ENCODE results near the gene HTR1E.
"Not testable (repeated sequence)": the region's sequence is repeated elsewhere in the genome, so short reads cannot be mapped to it uniquely, and the experiment has no call there.

The HTR1E gene

DNA sequence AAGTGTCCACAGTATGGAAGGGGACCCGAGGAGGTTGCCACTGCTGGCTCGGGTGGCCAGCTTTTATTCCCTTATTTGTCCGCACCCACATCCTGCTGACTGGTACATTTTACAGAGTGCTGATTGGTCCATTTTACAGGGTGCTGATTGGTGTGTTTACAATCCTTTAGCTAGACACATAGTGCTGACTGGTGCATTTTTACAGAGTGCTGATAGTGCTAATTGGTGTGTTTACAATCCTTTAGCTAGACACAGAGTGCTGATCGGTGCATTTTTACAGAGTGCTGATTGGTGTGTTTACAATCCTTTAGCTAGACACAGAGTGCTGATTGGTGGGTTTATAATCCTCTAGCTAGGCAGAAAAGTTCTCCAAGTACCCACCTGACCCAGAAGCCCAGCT is 65.1 kb downstream of the HTR1E start:
- H2AK5ac ChIP-seq (ENCODE audit: low read depth, low read length); H3K27me3 ChIP-seq (ENCODE audit: control insufficient read depth in 3 of 3, insufficient read depth in 3 of 3, low read depth in 1 of 3, low read length in 3 of 3); H3K4ac ChIP-seq (ENCODE audit: low read length); H4K8ac ChIP-seq (ENCODE audit: low read depth, low read length); H2BK12ac ChIP-seq (ENCODE audit: low read length); H3K23ac ChIP-seq (ENCODE audit: low read depth, low read length, poor library complexity); DNase-seq (ENCODE audit: low spot score); H3K36me3 ChIP-seq (replicated peaks in 1 of 2; ENCODE audit: control insufficient read depth in 2 of 2, insufficient read depth in 2 of 2, low read length in 2 of 2); H3K4me1 ChIP-seq (ENCODE audit: control insufficient read depth in 2 of 2, insufficient read depth in 1 of 2, low read depth in 1 of 2, low read length in 2 of 2); H3K18ac ChIP-seq (ENCODE audit: low read length); H2AFZ ChIP-seq (ENCODE audit: low read length); H3K4me3 ChIP-seq (ENCODE audit: low read length in 2 of 2); H3K79me1 ChIP-seq (ENCODE audit: low read depth, low read length); H2BK15ac ChIP-seq (ENCODE audit: low read length); H3K27ac ChIP-seq (replicated peaks; ENCODE audit: low read length); H2BK120ac ChIP-seq (ENCODE audit: low read depth, low read length); H3K9ac ChIP-seq (ENCODE audit: low read depth, low read length, poor library complexity); H3K4me2 ChIP-seq (ENCODE audit: insufficient read depth, low read length, poor library complexity, severe bottlenecking); H2BK5ac ChIP-seq (ENCODE audit: low read length); H4K91ac ChIP-seq (ENCODE audit: low read depth, low read length, poor library complexity); H3K9me3 ChIP-seq (replicated peaks in 1 of 2; ENCODE audit: control insufficient read depth in 2 of 2, insufficient read depth in 1 of 2, low read depth in 1 of 2, low read length in 2 of 2); H3K14ac ChIP-seq (ENCODE audit: low read length): not testable (repeated sequence)
- no CpG with 5 or more reads among the region's 4 CpGs for WGBS, 2 donors (ENCODE audit: extremely low coverage in 2 of 2, insufficient read length in 2 of 2, insufficient replicate concordance in 1 of 2)

- not testable (repeated sequence) for H2BK15ac ChIP-seq (ENCODE audit: low read length); H3K23ac ChIP-seq (ENCODE audit: low read depth, low read length, poor library complexity); H3K9me3 ChIP-seq (replicated peaks in 1 of 2; ENCODE audit: control insufficient read depth in 2 of 2, insufficient read depth in 1 of 2, low read depth in 1 of 2, low read length in 2 of 2); H3K18ac ChIP-seq (ENCODE audit: low read length); DNase-seq (ENCODE audit: low spot score); H4K8ac ChIP-seq (ENCODE audit: low read depth, low read length); H2AK5ac ChIP-seq (ENCODE audit: low read depth, low read length); H3K27me3 ChIP-seq (ENCODE audit: control insufficient read depth in 3 of 3, insufficient read depth in 3 of 3, low read depth in 1 of 3, low read length in 3 of 3); H2BK12ac ChIP-seq (ENCODE audit: low read length); H2BK5ac ChIP-seq (ENCODE audit: low read length); H3K36me3 ChIP-seq (replicated peaks in 1 of 2; ENCODE audit: control insufficient read depth in 2 of 2, insufficient read depth in 2 of 2, low read length in 2 of 2); H3K4me1 ChIP-seq (ENCODE audit: control insufficient read depth in 2 of 2, insufficient read depth in 1 of 2, low read depth in 1 of 2, low read length in 2 of 2); H2AFZ ChIP-seq (ENCODE audit: low read length); H3K79me1 ChIP-seq (ENCODE audit: low read depth, low read length); H3K27ac ChIP-seq (replicated peaks; ENCODE audit: low read length); H3K14ac ChIP-seq (ENCODE audit: low read length); H2BK120ac ChIP-seq (ENCODE audit: low read depth, low read length); H4K91ac ChIP-seq (ENCODE audit: low read depth, low read length, poor library complexity); H3K4me2 ChIP-seq (ENCODE audit: insufficient read depth, low read length, poor library complexity, severe bottlenecking); H3K9ac ChIP-seq (ENCODE audit: low read depth, low read length, poor library complexity); H3K4me3 ChIP-seq (ENCODE audit: low read length in 2 of 2); H3K4ac ChIP-seq (ENCODE audit: low read length)
- no CpG with 5 or more reads among the region's 2 CpGs for WGBS, 2 donors (ENCODE audit: extremely low coverage in 2 of 2, insufficient read length in 2 of 2, insufficient replicate concordance in 1 of 2)
Measured at GRCh38 chr6:87006541-87006940, 69.2 kb downstream of the HTR1E start.

DNA sequence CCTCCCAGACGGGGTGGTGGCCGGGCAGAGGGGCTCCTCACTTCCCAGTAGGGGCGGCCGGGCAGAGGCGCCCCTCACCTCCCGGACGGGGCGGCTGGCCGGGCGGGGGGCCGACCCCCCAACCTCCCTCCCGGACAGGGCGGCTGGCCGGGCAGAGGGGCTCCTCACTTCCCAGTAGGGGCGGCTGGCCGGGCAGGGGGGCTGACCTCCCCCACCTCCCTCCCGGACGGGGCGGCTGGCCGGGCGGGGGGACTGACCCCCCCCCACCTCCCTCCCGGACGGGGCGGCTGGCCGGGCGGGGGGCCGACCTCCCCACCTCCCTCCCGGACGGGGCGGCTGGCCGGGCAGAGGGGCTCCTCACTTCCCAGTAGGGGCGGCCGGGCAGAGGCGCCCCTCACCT is 72.3 kb downstream of the HTR1E start:
- not testable (repeated sequence) for H2AFZ ChIP-seq (ENCODE audit: low read length); H2BK120ac ChIP-seq (ENCODE audit: low read depth, low read length); DNase-seq (ENCODE audit: low spot score); H3K36me3 ChIP-seq (replicated peaks in 1 of 2; ENCODE audit: control insufficient read depth in 2 of 2, insufficient read depth in 2 of 2, low read length in 2 of 2); H3K4me3 ChIP-seq (ENCODE audit: low read length in 2 of 2); H3K4ac ChIP-seq (ENCODE audit: low read length); H3K79me1 ChIP-seq (ENCODE audit: low read depth, low read length); H3K18ac ChIP-seq (ENCODE audit: low read length); H2BK15ac ChIP-seq (ENCODE audit: low read length); H3K27ac ChIP-seq (replicated peaks; ENCODE audit: low read length); H2AK5ac ChIP-seq (ENCODE audit: low read depth, low read length); H2BK5ac ChIP-seq (ENCODE audit: low read length); H3K27me3 ChIP-seq (ENCODE audit: control insufficient read depth in 3 of 3, insufficient read depth in 3 of 3, low read depth in 1 of 3, low read length in 3 of 3); H4K91ac ChIP-seq (ENCODE audit: low read depth, low read length, poor library complexity); H2BK12ac ChIP-seq (ENCODE audit: low read length); H3K4me2 ChIP-seq (ENCODE audit: insufficient read depth, low read length, poor library complexity, severe bottlenecking); H3K4me1 ChIP-seq (ENCODE audit: control insufficient read depth in 2 of 2, insufficient read depth in 1 of 2, low read depth in 1 of 2, low read length in 2 of 2); H3K9ac ChIP-seq (ENCODE audit: low read depth, low read length, poor library complexity); H4K8ac ChIP-seq (ENCODE audit: low read depth, low read length); H3K14ac ChIP-seq (ENCODE audit: low read length); H3K9me3 ChIP-seq (replicated peaks in 1 of 2; ENCODE audit: control insufficient read depth in 2 of 2, insufficient read depth in 1 of 2, low read depth in 1 of 2, low read length in 2 of 2); H3K23ac ChIP-seq (ENCODE audit: low read depth, low read length, poor library complexity)
- no CpG with 5 or more reads among the region's 34 CpGs for WGBS, 2 donors (ENCODE audit: extremely low coverage in 2 of 2, insufficient read length in 2 of 2, insufficient replicate concordance in 1 of 2)

- no peak for DNase-seq (ENCODE audit: low spot score)
- Histone ChIP-seq H2AK5ac (ENCODE audit: low read depth, low read length) (no peak overlapping the region), H3K36me3 (replicated peaks in 1 of 2; ENCODE audit: control insufficient read depth in 2 of 2, insufficient read depth in 2 of 2, low read length in 2 of 2) (no peaks in the 10 kb centered on the region), H3K14ac (ENCODE audit: low read length) (no peak overlapping the region), H3K27ac (replicated peaks; ENCODE audit: low read length) (no peak overlapping the region), H3K4me3 (ENCODE audit: low read length in 2 of 2) (no peak overlapping the region), H3K9me3 (replicated peaks in 1 of 2; ENCODE audit: control insufficient read depth in 2 of 2, insufficient read depth in 1 of 2, low read depth in 1 of 2, low read length in 2 of 2) (peaks cover 0 to 7% of the 10 kb centered on the region in 2 donors), H2BK15ac (ENCODE audit: low read length) (no peak overlapping the region), H4K8ac (ENCODE audit: low read depth, low read length) (no peak overlapping the region), H3K23ac (ENCODE audit: low read depth, low read length, poor library complexity) (no peak overlapping the region), H3K4ac (ENCODE audit: low read length) (no peak overlapping the region), H3K9ac (ENCODE audit: low read depth, low read length, poor library complexity) (no peak overlapping the region), H2BK5ac (ENCODE audit: low read length) (no peak overlapping the region), H3K79me1 (ENCODE audit: low read depth, low read length) (peaks cover 2% of the 10 kb centered on the region), H3K4me1 (ENCODE audit: control insufficient read depth in 2 of 2, insufficient read depth in 1 of 2, low read depth in 1 of 2, low read length in 2 of 2) (no peaks in the 10 kb centered on the region), H3K4me2 (ENCODE audit: insufficient read depth, low read length, poor library complexity, severe bottlenecking) (no peak overlapping the region), H4K91ac (ENCODE audit: low read depth, low read length, poor library complexity) (no peak overlapping the region), H2BK12ac (ENCODE audit: low read length) (no peak overlapping the region), H3K18ac (ENCODE audit: low read length) (no peak overlapping the region), H2AFZ (ENCODE audit: low read length) (no peak overlapping the region), H2BK120ac (ENCODE audit: low read depth, low read length) (no peak overlapping the region), H3K27me3 (ENCODE audit: control insufficient read depth in 3 of 3, insufficient read depth in 3 of 3, low read depth in 1 of 3, low read length in 3 of 3) (no peaks in the 10 kb centered on the region)
- no CpG with 5 or more reads among the region's 3 CpGs for WGBS, 2 donors (ENCODE audit: extremely low coverage in 2 of 2, insufficient read length in 2 of 2, insufficient replicate concordance in 1 of 2)
Measured at GRCh38 chr6:87012035-87012434, 74.7 kb downstream of the HTR1E start.
